OCI-LY3 (cell line): ENCODE results near the gene BLMH.

Experiments used
- H2AFZ ChIP-seq: fragments of 200-600, 300-600 bp; shearing (Covaris generic); 2 replicates; pipeline ENCODE4 v1.6.0; 2014; ENCODE audit warnings: antibody characterized with exemption, low read depth, low read length
- H3K27ac ChIP-seq: fragments of 200-600, 300-600 bp; sonication (generic); 2 replicates; pipeline ENCODE4 v1.5.1; 2014; ENCODE audit warnings: mild to moderate bottlenecking, low read length, moderate library complexity, mixed read lengths
- H3K27me3 ChIP-seq: fragments of 200-600, 300-600 bp; sonication (generic); 2 replicates; pipeline ENCODE4 v1.6.1; 2014; ENCODE audit warnings: low read depth, low read length, mixed read lengths
- H3K36me3 ChIP-seq: fragments of 200-600, 300-600 bp; sonication (generic); replicated peaks from 2 replicates; pipeline ENCODE3; 2014; ENCODE audit warnings: low read depth, low read length, mixed read lengths
- H3K4me1 ChIP-seq: fragments of 300-600, 200-600 bp; sonication (generic); 2 replicates; pipeline ENCODE4 v1.6.1; 2014; ENCODE audit warnings: low read length, mixed read lengths
- H3K4me2 ChIP-seq: fragments of 200-600, 300-600 bp; sonication (generic); 2 replicates; pipeline ENCODE4 v1.6.1; 2014; ENCODE audit warnings: low read length, mixed read lengths
- H3K4me3 ChIP-seq: fragments of 300-600, 200-600 bp; sonication (generic); 2 replicates; pipeline ENCODE4 v1.5.1; 2014; ENCODE audit warnings: antibody characterized with exemption, mild to moderate bottlenecking, low read length, moderate library complexity
- H3K79me2 ChIP-seq: fragments of 300-600, 200-600 bp; shearing (Covaris generic); 2 replicates; pipeline ENCODE4 v1.6.1; 2014; ENCODE audit warnings: mild to moderate bottlenecking, low read length, mixed read lengths
- H3K9ac ChIP-seq: fragments of 300-600, 200-600 bp; shearing (Covaris generic); 2 replicates; pipeline ENCODE4 v1.6.0; 2014; ENCODE audit warnings: mild to moderate bottlenecking, low read length, moderate library complexity
- H3K9me3 ChIP-seq: fragments of 200-600, 300-600 bp; shearing (Covaris generic); 2 replicates; pipeline ENCODE4 v1.6.1; 2014; ENCODE audit warnings: low read length, mixed read lengths; ENCODE audit not compliant: insufficient read depth
- H4K20me1 ChIP-seq: fragments of 200-600, 300-600 bp; sonication (generic); 2 replicates; pipeline ENCODE4 v1.6.1; 2016; ENCODE audit warnings: low read length, mixed read lengths; ENCODE audit not compliant: insufficient read depth
- EZH2phosphoT487 ChIP-seq: fragments of 200-600 bp; shearing (Covaris generic); IDR thresholded peaks from 2 replicates; pipeline ENCODE4 v1.6.1; 2018; ENCODE audit warnings: antibody characterized with exemption, mixed run types, low read depth
- TF ChIP-seq, protein P1 (sequence below): fragments of 200-600, 300-600 bp; sonication (generic); IDR thresholded peaks from 2 replicates; pipeline ENCODE4 v1.5.1; 2014; ENCODE audit warnings: antibody characterized with exemption, low read length, low read depth

The BLMH gene

GRCh38 chr17:30222251-30222650, 69.5 kb downstream of the BLMH start:
- Histone ChIP-seq H3K36me3 (no peaks in the 10 kb centered on the region), H2AFZ (no peak overlapping the region), H3K79me2 (no peaks in the 10 kb centered on the region), H3K4me1 (peaks cover 8% of the 10 kb centered on the region; the same call in 1 of the 2 replicates), H3K9me3 (no peaks in the 10 kb centered on the region), H3K9ac (no peak overlapping the region), H4K20me1 (peaks cover 3% of the 10 kb centered on the region; the same call in 1 of the 2 replicates), H3K27me3 (peaks cover 60% of the 10 kb centered on the region), H3K4me2 (no peak overlapping the region), H3K4me3 (no peak overlapping the region), H3K27ac (no peak overlapping the region)
- TF ChIP-seq, protein P1, sequence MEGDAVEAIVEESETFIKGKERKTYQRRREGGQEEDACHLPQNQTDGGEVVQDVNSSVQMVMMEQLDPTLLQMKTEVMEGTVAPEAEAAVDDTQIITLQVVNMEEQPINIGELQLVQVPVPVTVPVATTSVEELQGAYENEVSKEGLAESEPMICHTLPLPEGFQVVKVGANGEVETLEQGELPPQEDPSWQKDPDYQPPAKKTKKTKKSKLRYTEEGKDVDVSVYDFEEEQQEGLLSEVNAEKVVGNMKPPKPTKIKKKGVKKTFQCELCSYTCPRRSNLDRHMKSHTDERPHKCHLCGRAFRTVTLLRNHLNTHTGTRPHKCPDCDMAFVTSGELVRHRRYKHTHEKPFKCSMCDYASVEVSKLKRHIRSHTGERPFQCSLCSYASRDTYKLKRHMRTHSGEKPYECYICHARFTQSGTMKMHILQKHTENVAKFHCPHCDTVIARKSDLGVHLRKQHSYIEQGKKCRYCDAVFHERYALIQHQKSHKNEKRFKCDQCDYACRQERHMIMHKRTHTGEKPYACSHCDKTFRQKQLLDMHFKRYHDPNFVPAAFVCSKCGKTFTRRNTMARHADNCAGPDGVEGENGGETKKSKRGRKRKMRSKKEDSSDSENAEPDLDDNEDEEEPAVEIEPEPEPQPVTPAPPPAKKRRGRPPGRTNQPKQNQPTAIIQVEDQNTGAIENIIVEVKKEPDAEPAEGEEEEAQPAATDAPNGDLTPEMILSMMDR = no peak
- no peak for TF ChIP-seq EZH2phosphoT487

- Histone ChIP-seq H3K27ac (no peak overlapping the region), H4K20me1 (peaks cover 3% of the 10 kb centered on the region; the same call in 1 of the 2 replicates), H3K79me2 (no peaks in the 10 kb centered on the region), H2AFZ (no peak overlapping the region), H3K9ac (no peak overlapping the region), H3K27me3 (peaks cover 57% of the 10 kb centered on the region), H3K4me3 (no peak overlapping the region), H3K9me3 (no peaks in the 10 kb centered on the region), H3K4me1 (peaks cover 8% of the 10 kb centered on the region; the same call in 1 of the 2 replicates), H3K4me2 (no peak overlapping the region), H3K36me3 (no peaks in the 10 kb centered on the region)
- TF ChIP-seq, protein P1 = no peak
- TF ChIP-seq EZH2phosphoT487 = no peak
These were observed 70.4 kb downstream of the BLMH start for GRCh38 chr17:30221346-30221745.

DNA sequence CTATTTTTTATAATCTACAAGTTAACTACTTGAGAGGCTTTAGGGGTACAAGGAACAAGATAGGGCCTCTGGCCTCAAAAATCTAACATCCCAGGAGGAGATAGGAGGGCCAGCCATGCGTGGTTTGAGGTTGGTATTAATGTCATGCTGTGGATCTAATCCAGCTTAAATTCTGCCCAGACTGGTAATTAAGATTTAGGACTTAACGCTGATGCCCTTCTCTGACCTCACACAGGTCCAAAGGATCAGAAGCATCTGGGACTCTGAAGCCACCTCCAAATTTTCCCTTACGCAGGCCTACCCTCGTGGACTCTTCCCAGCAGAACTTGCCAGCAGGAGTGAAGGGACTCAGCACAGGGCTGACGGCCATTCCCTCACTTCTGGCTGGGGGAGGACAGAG, 71.3 kb downstream of the BLMH start:
- Histone ChIP-seq H3K27me3 (peaks cover 55% of the 10 kb centered on the region), H3K36me3 (no peaks in the 10 kb centered on the region), H3K79me2 (no peaks in the 10 kb centered on the region), H3K27ac (no peak overlapping the region), H3K4me2 (no peak overlapping the region), H3K4me3 (no peak overlapping the region), H2AFZ (no peak overlapping the region), H3K9me3 (no peaks in the 10 kb centered on the region), H3K9ac (no peak overlapping the region), H3K4me1 (peaks cover 8% of the 10 kb centered on the region; the same call in 1 of the 2 replicates), H4K20me1 (peaks cover 3% of the 10 kb centered on the region; the same call in 1 of the 2 replicates)
- TF ChIP-seq, protein P1 = no peak
- TF ChIP-seq EZH2phosphoT487 = no peak

GRCh38 chr17:30219833-30220232, 71.9 kb downstream of the BLMH start:
- no peak for TF ChIP-seq EZH2phosphoT487
- TF ChIP-seq, protein P1 = no peak
- H3K4me2 ChIP-seq = no peak overlapping the region
- H3K27me3 ChIP-seq = peaks cover 51% of the 10 kb centered on the region
- no peaks in the 10 kb centered on the region for H3K36me3 ChIP-seq
- no peak overlapping the region for H3K4me3 ChIP-seq
- H4K20me1 ChIP-seq = peaks cover 3% of the 10 kb centered on the region; the same call in 1 of the 2 replicates
- no peak overlapping the region for H3K9ac ChIP-seq
- H3K9me3 ChIP-seq = no peaks in the 10 kb centered on the region
- H3K27ac ChIP-seq = no peak overlapping the region
- H3K79me2 ChIP-seq = no peaks in the 10 kb centered on the region
- H3K4me1 ChIP-seq = peaks cover 8% of the 10 kb centered on the region; the same call in 1 of the 2 replicates
- H2AFZ ChIP-seq = no peak overlapping the region
